Psoas muscle (tissue), 8 donors: ENCODE measurements around the gene SPEG. TPM values are rescaled to one million over a fixed set of nuclear protein-coding genes. Genes with fewer than 3 reads are reported as not detected.

Source experiments
- ATAC-seq, 4 donors: fragments of 200-7000 bp; cut with Tn5 transposase; one replicate each; pipeline ENCODE4 v1.9.1; 2020; ENCODE audit warnings: moderate library complexity in 3 of 4, mild to moderate bottlenecking in 2 of 4
- DNase-seq, 2 donors: peaks; one replicate each; pipeline ENCODE4 v3.0.0-alpha.2; 2020
- H3K27ac ChIP-seq: fragments of 200-600 bp; one replicate; pipeline ENCODE4 v1.8.0; 2022
- H3K27me3 ChIP-seq, 3 donors: fragments of 200-600 bp in 1 of 3; one replicate each; pipeline versions ENCODE4 v1.6.1 to v1.8.0; 2013 to 2022; ENCODE audit warnings: low read length in 2 of 3, mild to moderate bottlenecking in 2 of 3, moderate library complexity in 1 of 3; ENCODE audit not compliant: insufficient read depth in 3 of 3
- H3K36me3 ChIP-seq, 2 donors: fragments of 200-600 bp in 1 of 2; one replicate each; pipeline versions ENCODE4 v1.6.1 to v1.8.0; 2013 to 2022; ENCODE audit warnings: low read depth in 1 of 2, mild to moderate bottlenecking in 1 of 2, moderate library complexity in 1 of 2; ENCODE audit not compliant: insufficient read depth in 1 of 2
- H3K4me1 ChIP-seq: fragments of 200-600 bp; one replicate; pipeline ENCODE4 v1.8.0; 2022
- H3K4me3 ChIP-seq: fragments of 200-600 bp; one replicate; pipeline ENCODE4 v1.8.0; 2022; ENCODE audit warnings: mild to moderate bottlenecking
- H3K9me3 ChIP-seq: fragments of 200-600 bp; one replicate; pipeline ENCODE4 v1.8.0; 2022
- WGBS, 3 donors: extraction: QIAGEN DNeasy Blood & Tissue Kit; methylation state at CpG; one replicate each; pipeline versions ENCODE4 v1.1.6 to v1.1.7; 2013; 5-methylcytosine and 5-hydroxymethylcytosine counted together
- intact Hi-C, 2 donors: fragments of 100-400 bp; cut with DNase I; formaldehyde crosslinking; loops; one replicate each; pipeline versions ENCODE4 v1.11.0 to v1.14.2; 2022
- polyA plus RNA-seq, 3 donors: library from polyadenylated mRNA; stranded (reverse); fragments of 200-250 nt; gene quantifications; one replicate each; pipeline ENCODE4 v1.2.3, GENCODE V29; 2013
- total RNA-seq, 4 donors: library from RNA; stranded (reverse); fragmentation: NEBNext Ultra II Directional in 2 of 4; extraction: Animal tissue kit (Norgen Biotek cat#: 25700) in 2 of 4; gene quantifications; one replicate each; pipeline versions ENCODE4 v1.2.1 to v1.2.4, GENCODE V29; 2021 to 2023
- TF ChIP-seq, protein P1 (sequence below): fragments of 200-600 bp; IDR thresholded peaks from one replicate; pipeline ENCODE4 v1.8.0; 2022; ENCODE audit warnings: antibody characterized with exemption
- donor health status: healthy with polysubstance abuse.
- donor health status: DM: no; HTN: no; CAD: no; lungs with moderate emphysema.
- donor health status: Bipolar disorder and iron deficiency.
- donor health status: healthy.
- donor health status: DM: yes; HTN: yes; CAD: no.
- donor health status: DM: no; HTN: no; CAD: no.
- donor health status: DM: no; HTN: no; CAD: no.
- donor health status: DM: yes; HTN: yes; CAD: no.

Gene SPEG
- total and polyA plus RNA-seq, 7 donors, result 34.8 to 419 (median 239) TPM

GRCh38 chr2:219525533-219526232, 91.0 kb downstream of the SPEG start:
- H3K27ac ChIP-seq, result no peak overlapping the region
- H3K4me1 ChIP-seq, result no peaks in the 10 kb centered on the region

DNA sequence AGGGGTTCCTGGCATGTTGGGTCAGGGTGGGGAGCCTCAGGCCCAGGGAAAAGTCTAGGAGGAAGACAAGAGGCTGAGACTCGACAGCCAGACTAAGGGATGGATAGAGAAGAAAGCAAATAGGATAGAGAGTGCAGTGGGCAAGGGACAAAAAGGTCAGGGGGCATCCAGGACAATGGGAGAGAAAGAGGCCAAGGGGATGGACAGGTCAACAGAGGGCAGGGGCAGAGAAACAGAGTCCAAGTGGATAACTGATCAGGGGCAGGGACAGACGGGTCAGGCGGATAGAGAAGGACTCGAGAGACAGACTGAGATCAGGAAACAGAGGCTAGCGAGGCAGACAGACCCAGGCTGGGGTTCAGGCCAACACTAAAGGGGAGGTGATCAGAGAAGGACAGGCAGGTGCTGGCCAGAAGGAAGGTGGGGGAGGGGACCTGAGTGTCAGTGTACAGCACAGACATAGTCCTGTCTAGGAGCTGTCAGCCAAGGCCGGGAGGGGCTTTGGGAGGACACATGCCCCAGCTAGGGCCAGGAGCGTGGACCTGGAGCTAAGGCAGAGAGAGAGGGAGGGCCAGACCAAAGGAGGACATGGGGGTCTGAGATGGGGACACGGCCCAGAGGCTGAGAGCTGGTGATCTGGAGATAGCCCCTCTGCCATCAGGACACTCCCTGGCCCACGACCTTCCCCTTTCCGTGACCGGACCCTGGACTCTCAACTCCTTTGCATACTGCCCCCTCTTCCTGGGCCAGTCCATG, 91.9 kb downstream of the SPEG start:
- no peak for DNase-seq
- ATAC-seq, result no peak
- Histone ChIP-seq H3K9me3 (no peaks in the 10 kb centered on the region), H3K4me3 (no peak overlapping the region), H3K36me3 (no peaks in the 10 kb centered on the region), H3K4me1 (no peaks in the 10 kb centered on the region), H3K27me3 (peaks cover 0 to 40% (median 10%) of the 10 kb centered on the region in 3 donors), H3K27ac (no peak overlapping the region)
- TF ChIP-seq, protein P1, sequence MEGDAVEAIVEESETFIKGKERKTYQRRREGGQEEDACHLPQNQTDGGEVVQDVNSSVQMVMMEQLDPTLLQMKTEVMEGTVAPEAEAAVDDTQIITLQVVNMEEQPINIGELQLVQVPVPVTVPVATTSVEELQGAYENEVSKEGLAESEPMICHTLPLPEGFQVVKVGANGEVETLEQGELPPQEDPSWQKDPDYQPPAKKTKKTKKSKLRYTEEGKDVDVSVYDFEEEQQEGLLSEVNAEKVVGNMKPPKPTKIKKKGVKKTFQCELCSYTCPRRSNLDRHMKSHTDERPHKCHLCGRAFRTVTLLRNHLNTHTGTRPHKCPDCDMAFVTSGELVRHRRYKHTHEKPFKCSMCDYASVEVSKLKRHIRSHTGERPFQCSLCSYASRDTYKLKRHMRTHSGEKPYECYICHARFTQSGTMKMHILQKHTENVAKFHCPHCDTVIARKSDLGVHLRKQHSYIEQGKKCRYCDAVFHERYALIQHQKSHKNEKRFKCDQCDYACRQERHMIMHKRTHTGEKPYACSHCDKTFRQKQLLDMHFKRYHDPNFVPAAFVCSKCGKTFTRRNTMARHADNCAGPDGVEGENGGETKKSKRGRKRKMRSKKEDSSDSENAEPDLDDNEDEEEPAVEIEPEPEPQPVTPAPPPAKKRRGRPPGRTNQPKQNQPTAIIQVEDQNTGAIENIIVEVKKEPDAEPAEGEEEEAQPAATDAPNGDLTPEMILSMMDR, result no peak
- 50 to 66% (median 62%) methylated on average over 10 to 11 of the region's 11 CpGs for WGBS, 3 donors
- intact Hi-C loops, result loop anchor here in 1 of 2 donors (1.0 to 5.0 kb wide), 2 partner anchors 49 to 123 kb away; no protein-coding TSS in a partner anchor

More at GRCh38 chr2:219525533-219526232, 91.0 kb downstream of the SPEG start:
- no peak for ATAC-seq
- DNase-seq, result no peak
- H3K4me3 ChIP-seq, result no peak overlapping the region
- H3K27me3 ChIP-seq, result peaks cover 0 to 41% (median 10%) of the 10 kb centered on the region in 3 donors
- intact Hi-C loops, result loop anchor here in 1 of 2 donors (5.0 kb wide), 1 partner anchor 48 kb away; no protein-coding TSS in a partner anchor
- H3K36me3 ChIP-seq, result no peaks in the 10 kb centered on the region
- WGBS, 3 donors, result 73 to 77% (median 77%) methylated on average over 9 of the region's 9 CpGs
- TF ChIP-seq, protein P1, result no peak
- H3K9me3 ChIP-seq, result no peaks in the 10 kb centered on the region

DNA sequence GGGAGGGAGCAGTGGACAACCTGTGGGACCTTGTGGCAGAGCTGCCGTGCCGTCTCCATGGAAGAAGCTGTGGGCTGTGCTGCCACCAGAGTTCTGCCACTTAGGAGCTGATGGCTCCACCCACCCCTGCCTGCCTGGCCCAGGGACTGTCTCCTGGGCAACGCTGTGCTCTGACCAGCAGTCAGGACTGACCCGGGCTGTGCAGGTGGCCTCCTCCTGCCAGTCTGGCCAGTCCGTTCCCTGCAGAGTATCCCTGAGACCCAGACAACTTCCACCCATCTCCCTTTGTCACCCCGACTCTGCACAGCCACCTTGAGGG, 92.4 kb downstream of the SPEG start:
- Histone ChIP-seq H3K27ac (no peak overlapping the region), H3K9me3 (no peaks in the 10 kb centered on the region), H3K4me3 (no peak overlapping the region), H3K36me3 (no peaks in the 10 kb centered on the region), H3K4me1 (no peaks in the 10 kb centered on the region), H3K27me3 (peaks cover 0 to 35% (median 7%) of the 10 kb centered on the region in 3 donors)
- TF ChIP-seq, protein P1, result no peak
- intact Hi-C loops, result loop anchor here in 1 of 2 donors (1.0 to 5.0 kb wide), 2 partner anchors 50 to 124 kb away; no protein-coding TSS in a partner anchor
- WGBS, 3 donors, result 27 to 44% (median 32%) methylated on average over 6 of the region's 6 CpGs
- peak in 1 of 4 donors; percentile 45 for ATAC-seq
- DNase-seq, result no peak

- Histone ChIP-seq H3K36me3 (no peaks in the 10 kb centered on the region), H3K4me3 (no peak overlapping the region), H3K4me1 (no peaks in the 10 kb centered on the region), H3K27me3 (peaks cover 0 to 32% (median 5%) of the 10 kb centered on the region in 3 donors), H3K27ac (no peak overlapping the region), H3K9me3 (no peaks in the 10 kb centered on the region)
- ATAC-seq, result no peak
- DNase-seq, result no peak
- 54 to 61% (median 58%) methylated on average over 5 of the region's 5 CpGs for WGBS, 3 donors
- TF ChIP-seq, protein P1, result no peak
- intact Hi-C loops, result loop anchor here in 1 of 2 donors (1.0 to 5.0 kb wide), 2 partner anchors 50 to 124 kb away; no protein-coding TSS in a partner anchor
These were observed 92.8 kb downstream of the SPEG start for GRCh38 chr2:219527472-219527871.
